PC-9 (cell line): ENCODE measurements around the gene PTPRC. TPM values are rescaled to one million over a fixed set of nuclear protein-coding genes. Genes with fewer than 3 reads are reported as not detected.

Source experiments
- BruUV-seq: library from RNA; stranded (reverse); fragments of 400-500 nt; replicated peaks from 2 replicates; lab custom pipeline; 2021; lab: Mats Ljungman, UMichigan
- CTCF ChIA-PET: fragments of 300-600 bp; sonication (Branson Sonifier 250); formaldehyde crosslinking; loops from one replicate; lab custom pipeline; 2022; ENCODE audit warnings: antibody characterized with exemption; lab: Charles Lee
- POLR2A ChIA-PET: fragments of 300-600 bp; sonication (Branson Sonifier 250); formaldehyde crosslinking; loops from one replicate; lab custom pipeline; 2022; ENCODE audit warnings: antibody characterized with exemption; ENCODE audit not compliant: unreplicated experiment; lab: Charles Lee
- DNase-seq, 2 experiments: peaks; one replicate each; pipeline versions ENCODE4 v3.0.0 to v3.0.0-alpha.2; 2015 to 2022; ENCODE audit warnings: mixed read lengths in 1 of 2
- H2AFZ ChIP-seq: fragments of 200-600 bp; sonication (generic); 2 replicates; pipeline ENCODE4 v1.8.1; 2017; ENCODE audit warnings: antibody characterized with exemption
- H3F3A ChIP-seq: fragments of 200-600 bp; sonication (generic); 2 replicates; pipeline ENCODE4 v1.8.1; 2017; ENCODE audit warnings: antibody characterized with exemption, mild to moderate bottlenecking, low read depth; ENCODE audit not compliant: insufficient read depth
- H3K27ac ChIP-seq: fragments of 200-600 bp; sonication (generic); 2 replicates; pipeline ENCODE4 v1.6.1; 2016; ENCODE audit warnings: mixed run types
- H3K27me3 ChIP-seq: fragments of 200-600 bp; sonication (generic); 2 replicates; pipeline ENCODE4 v1.6.1; 2016; ENCODE audit warnings: low read depth, mixed run types; ENCODE audit not compliant: insufficient read depth
- H3K36me3 ChIP-seq: fragments of 200-600 bp; sonication (generic); 2 replicates; pipeline ENCODE4 v1.6.1; 2016; ENCODE audit warnings: low read depth, mixed run types
- H3K4me1 ChIP-seq: fragments of 200-600 bp; sonication (generic); replicated peaks from 2 replicates; pipeline ENCODE4 v1.6.1; 2016; ENCODE audit warnings: mixed run types; ENCODE audit not compliant: insufficient read depth
- H3K4me2 ChIP-seq: fragments of 200-600 bp; sonication (generic); 2 replicates; pipeline ENCODE4 v1.6.1; 2017; ENCODE audit warnings: mixed run types
- H3K4me3 ChIP-seq: fragments of 200-600 bp; sonication (generic); 2 replicates; pipeline ENCODE4 v1.6.1; 2016; ENCODE audit warnings: mixed run types
- H3K79me2 ChIP-seq: fragments of 200-600 bp; sonication (generic); 2 replicates; pipeline ENCODE4 v1.6.1; 2017; ENCODE audit warnings: low read depth, mixed run types
- H3K9me2 ChIP-seq: fragments of 200-600 bp; sonication (generic); 2 replicates; pipeline ENCODE4 v1.8.1; 2017; ENCODE audit warnings: mild to moderate bottlenecking; ENCODE audit not compliant: insufficient read depth
- H3K9me3 ChIP-seq: fragments of 200-600 bp; sonication (generic); 2 replicates; pipeline ENCODE4 v1.8.1; 2016; ENCODE audit warnings: low read depth; ENCODE audit not compliant: insufficient read depth
- H4K20me1 ChIP-seq: fragments of 200-600 bp; sonication (generic); 2 replicates; pipeline ENCODE4 v1.8.1; 2017; ENCODE audit not compliant: insufficient read depth
- CTCF ChIP-seq: fragments of 200-600 bp; sonication (generic); conservative IDR thresholded peaks from 2 replicates; pipeline ENCODE4 v1.6.1; 2017; ENCODE audit warnings: mixed run types, antibody characterized with exemption, mild to moderate bottlenecking, moderate library complexity
- EZH2 ChIP-seq: fragments of 200-600 bp; sonication (generic); IDR thresholded peaks from 2 replicates; pipeline ENCODE4 v1.8.0; 2017; ENCODE audit warnings: antibody characterized with exemption, low read depth
- intact Hi-C: fragments of 100-400 bp; cut with micrococcal nuclease; formaldehyde crosslinking; loops from one replicate; pipeline ENCODE4 v1.10.0; 2022; ENCODE audit not compliant: unreplicated experiment
- total RNA-seq: library from RNA; stranded (reverse); gene quantifications from 2 replicates; pipeline ENCODE4 v1.2.3, GENCODE V29; 2021

PTPRC gene
- total RNA-seq, 1 experiment from 2014 or later, result 0.79 TPM

GRCh38 chr1:198677027-198677426, 38.2 kb downstream of the PTPRC start:
- DNase-seq, result no peak
- H3K79me2 ChIP-seq, result no peaks in the 10 kb centered on the region
- peaks cover 15% of the 10 kb centered on the region for H3K4me1 ChIP-seq
- intact Hi-C loops, result no loop called here
- H3K4me3 ChIP-seq, result no peak overlapping the region
- CTCF ChIA-PET, result interaction anchor here (0.7 kb wide), 1 partner anchor 190 kb away, joined by 6 read pairs; no protein-coding TSS in a partner anchor
- no peaks in the 10 kb centered on the region for H3K9me3 ChIP-seq
- H4K20me1 ChIP-seq, result no peaks in the 10 kb centered on the region
- no peaks in the 10 kb centered on the region for H3K36me3 ChIP-seq
- H3K27ac ChIP-seq, result no peak overlapping the region
- no peak overlapping the region for H3K4me2 ChIP-seq
- BruUV-seq, result no TSS peak
- POLR2A ChIA-PET, result interaction anchor here (0.6 to 0.7 kb wide), 2 partner anchors 20 to 1088 kb away, joined by 7 to 21 read pairs; no protein-coding TSS in a partner anchor
- H3K9me2 ChIP-seq, result no peaks in the 10 kb centered on the region
- TF ChIP-seq CTCF, result no peak
- TF ChIP-seq EZH2, result no peak
- no peaks in the 10 kb centered on the region for H3F3A ChIP-seq
- no peaks in the 10 kb centered on the region for H3K27me3 ChIP-seq
- no peak overlapping the region for H2AFZ ChIP-seq

- Histone ChIP-seq H3K9me3 (no peaks in the 10 kb centered on the region), H3K4me3 (no peak overlapping the region), H3K36me3 (no peaks in the 10 kb centered on the region), H3K4me2 (no peak overlapping the region), H4K20me1 (no peaks in the 10 kb centered on the region), H3K9me2 (no peaks in the 10 kb centered on the region), H3K27ac (no peak overlapping the region), H3K27me3 (no peaks in the 10 kb centered on the region), H2AFZ (no peak overlapping the region), H3K79me2 (no peaks in the 10 kb centered on the region), H3F3A (no peaks in the 10 kb centered on the region), H3K4me1 (peaks cover 11% of the 10 kb centered on the region)
- no TSS peak for BruUV-seq
- no peak for TF ChIP-seq CTCF
- no peak for TF ChIP-seq EZH2
- ChIA-PET CTCF (no interaction called here), POLR2A (interaction anchor here (0.7 kb wide), 1 partner anchor 1089 kb away, joined by 7 read pairs; no protein-coding TSS in a partner anchor)
- no peak for DNase-seq
- intact Hi-C loops, result no loop called here
These were observed 39.0 kb downstream of the PTPRC start for GRCh38 chr1:198677871-198678270.

GRCh38 chr1:198678301-198678836, 39.5 kb downstream of the PTPRC start:
- no peak overlapping the region for H2AFZ ChIP-seq
- no peaks in the 10 kb centered on the region for H3K9me3 ChIP-seq
- TF ChIP-seq CTCF, result no peak
- no peak for TF ChIP-seq EZH2
- H3K36me3 ChIP-seq, result no peaks in the 10 kb centered on the region
- H3K9me2 ChIP-seq, result no peaks in the 10 kb centered on the region
- H3K79me2 ChIP-seq, result no peaks in the 10 kb centered on the region
- no peak overlapping the region for H3K27ac ChIP-seq
- ChIA-PET CTCF (no interaction called here), POLR2A (no interaction called here)
- H3K4me3 ChIP-seq, result no peak overlapping the region
- H4K20me1 ChIP-seq, result no peaks in the 10 kb centered on the region
- H3F3A ChIP-seq, result no peaks in the 10 kb centered on the region
- no peaks in the 10 kb centered on the region for H3K27me3 ChIP-seq
- H3K4me1 ChIP-seq, result peaks cover 11% of the 10 kb centered on the region
- intact Hi-C loops, result no loop called here
- no TSS peak for BruUV-seq
- no peak for DNase-seq
- H3K4me2 ChIP-seq, result no peak overlapping the region
